Bronchial smooth muscle cell (primary cell): ENCODE results near the gene RAP1A. TPM values are rescaled to one million over a fixed set of nuclear protein-coding genes. Genes with fewer than 3 reads are reported as not detected.

Source experiments
- total RNA-seq: library from RNA; depleted of rRNA; stranded (reverse); fragments of >200 nt; gene quantifications from 2 replicates; pipeline ENCODE4 v1.2.1, GENCODE V29; 2014

Gene RAP1A
- total RNA-seq: 14.2 and 26.4 TPM in 2 replicates

GRCh38 chr1:111619635-111620440 is at the start of gene RAP1A:
RAP1A (plus strand) TSS chr1:111619789; CDS start chr1:111691361, 71,572 bp downstream.

GRCh38 chr1:111739194-111739924 is 119.8 kb downstream of the RAP1A start, which contains the start of gene INKA2:
INKA2 (minus strand) TSS chr1:111739395; CDS start chr1:111739242, 153 bp downstream.

GRCh38 chr1:111755331-111756123 is 135.9 kb downstream of the RAP1A start, which contains the start of gene DDX20:
DDX20 (plus strand) TSS chr1:111755901; CDS start chr1:111755925, 24 bp downstream.

Other genes starting within 250 kb of the RAP1A start
- gene OVGP1, start 192.1 kb upstream of the RAP1A start, total RNA-seq: 0.43 and 0.63 TPM in 2 replicates
- gene WDR77, start 170.5 kb upstream of the RAP1A start, total RNA-seq: 15.3 and 20.5 TPM in 2 replicates
- gene ATP5PB, start 170.3 kb upstream of the RAP1A start, total RNA-seq: 267 and 268 TPM in 2 replicates
- gene C1orf162, start 145.8 kb upstream of the RAP1A start, total RNA-seq: 0.09 TPM in 1 of 2 replicates, not detected in the other
- 0.16 and 0.17 TPM in 2 replicates for gene ADORA3, start 116.2 kb upstream of the RAP1A start, total RNA-seq
- gene TMIGD3, start 116.2 kb upstream of the RAP1A start, total RNA-seq: 0.16 TPM in 1 of 2 replicates, not detected in the other
- 0.63 and 0.77 TPM in 2 replicates for gene INKA2, start 119.6 kb downstream of the RAP1A start, total RNA-seq
- 6.8 and 8.8 TPM in 2 replicates for gene DDX20, start 136.1 kb downstream of the RAP1A start, total RNA-seq